ENCODE measurements around the gene NDUFV2.

NDUFV2 gene

DNA sequence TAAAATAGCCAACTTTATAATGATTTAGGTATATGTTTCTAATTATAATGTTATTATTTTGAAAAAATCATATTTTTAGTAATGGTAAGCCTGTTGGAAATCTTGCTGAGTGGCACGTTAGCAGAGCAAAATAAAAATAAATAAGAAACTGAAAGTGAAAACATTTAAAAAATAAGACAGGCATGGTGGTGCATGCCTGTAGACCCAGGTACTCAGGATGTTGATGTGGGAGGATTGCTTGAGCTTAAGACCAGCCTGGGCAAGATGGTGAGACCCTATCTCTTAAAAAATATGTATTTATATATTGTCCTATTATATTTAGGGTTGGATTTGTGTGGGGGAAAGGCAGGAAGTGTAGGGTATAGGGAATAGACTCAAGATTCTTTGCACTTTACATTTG lies 18.3 kb downstream of the NDUFV2 start:
- Histone ChIP-seq H3K4me3 (ENCODE audit: low read length) (no peak overlapping the region), H3K36me3 (ENCODE audit: insufficient read depth, low read length) (peaks cover 80% of the 10 kb centered on the region), H3K4me1 (ENCODE audit: insufficient read depth, low read length) (peaks cover 8% of the 10 kb centered on the region), H3K27ac (ENCODE audit: low read depth, low read length) (no peak overlapping the region), H3K27me3 (ENCODE audit: insufficient read depth, low read length) (no peaks in the 10 kb centered on the region), H3K9me3 (ENCODE audit: insufficient read depth, low read depth, low read length) (no peaks in the 10 kb centered on the region), H3K9ac (ENCODE audit: low read depth, low read length) (no peak overlapping the region)
- WGBS = 86% methylated on average over 1 of the region's 1 CpG

GRCh38 chr18:9123520-9123919 lies 21.0 kb downstream of the NDUFV2 start:
- no peaks in the 10 kb centered on the region for H3K4me1 ChIP-seq (ENCODE audit: insufficient read depth, low read length)
- no peak overlapping the region for H3K4me3 ChIP-seq (ENCODE audit: low read length)
- 100% methylated on average over 1 of the region's 2 CpGs for WGBS
- no peaks in the 10 kb centered on the region for H3K27me3 ChIP-seq (ENCODE audit: insufficient read depth, low read length)
- no peak overlapping the region for H3K9ac ChIP-seq (ENCODE audit: low read depth, low read length)
- H3K9me3 ChIP-seq (ENCODE audit: insufficient read depth, low read depth, low read length) = no peaks in the 10 kb centered on the region
- no peak overlapping the region for H3K27ac ChIP-seq (ENCODE audit: low read depth, low read length)
- peaks cover 96% of the 10 kb centered on the region for H3K36me3 ChIP-seq (ENCODE audit: insufficient read depth, low read length)

DNA sequence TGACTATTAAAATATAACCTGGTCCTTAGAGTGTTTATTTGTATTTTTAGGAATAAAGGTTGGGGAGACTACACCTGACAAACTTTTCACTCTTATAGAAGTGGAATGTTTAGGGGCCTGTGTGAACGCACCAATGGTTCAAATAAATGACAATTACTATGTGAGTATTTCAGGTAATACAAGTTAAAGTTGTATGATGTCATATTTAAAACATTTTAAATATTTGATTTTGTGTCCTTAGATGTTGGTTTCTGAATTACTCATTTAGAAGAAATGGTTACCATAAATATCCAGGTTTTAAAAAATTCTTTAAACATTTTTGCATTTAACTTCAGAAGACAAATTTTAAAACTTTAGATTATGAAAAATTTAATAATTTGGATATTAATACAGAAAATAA lies 22.3 kb downstream of the NDUFV2 start:
- H3K36me3 ChIP-seq (ENCODE audit: insufficient read depth, low read length) = peaks cover 97% of the 10 kb centered on the region
- H3K27me3 ChIP-seq (ENCODE audit: insufficient read depth, low read length) = no peaks in the 10 kb centered on the region
- H3K4me1 ChIP-seq (ENCODE audit: insufficient read depth, low read length) = no peaks in the 10 kb centered on the region
- H3K4me3 ChIP-seq (ENCODE audit: low read length) = no peak overlapping the region
- no CpG with 5 or more reads among the region's 1 CpG for WGBS
- H3K27ac ChIP-seq (ENCODE audit: low read depth, low read length) = no peak overlapping the region
- H3K9me3 ChIP-seq (ENCODE audit: insufficient read depth, low read depth, low read length) = no peaks in the 10 kb centered on the region
- H3K9ac ChIP-seq (ENCODE audit: low read depth, low read length) = no peak overlapping the region

DNA sequence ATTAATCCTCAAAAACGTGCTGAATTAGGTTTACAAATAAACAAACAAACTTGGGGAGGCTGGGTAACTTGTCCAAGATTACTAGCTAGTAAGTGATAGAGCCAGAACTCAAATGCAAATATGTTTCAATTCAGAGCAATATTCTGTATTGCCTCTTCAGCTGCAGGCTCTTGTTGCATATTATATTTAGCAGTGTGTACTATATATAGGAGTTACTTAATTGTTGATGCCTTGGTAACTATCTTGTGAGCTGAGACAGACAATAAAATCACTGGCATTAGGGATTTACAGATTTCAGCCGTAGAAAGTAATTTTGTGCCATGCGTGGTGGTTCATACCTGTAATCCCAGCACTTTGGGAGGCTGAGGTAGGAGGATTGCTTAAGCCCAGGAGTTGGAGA lies 23.8 kb downstream of the NDUFV2 start:
- no peaks in the 10 kb centered on the region for H3K27me3 ChIP-seq (ENCODE audit: insufficient read depth, low read length)
- H3K9ac ChIP-seq (ENCODE audit: low read depth, low read length) = no peak overlapping the region
- 92% methylated on average over 3 of the region's 3 CpGs for WGBS
- no peaks in the 10 kb centered on the region for H3K9me3 ChIP-seq (ENCODE audit: insufficient read depth, low read depth, low read length)
- peaks cover 97% of the 10 kb centered on the region for H3K36me3 ChIP-seq (ENCODE audit: insufficient read depth, low read length)
- H3K4me1 ChIP-seq (ENCODE audit: insufficient read depth, low read length) = no peaks in the 10 kb centered on the region
- no peak overlapping the region for H3K4me3 ChIP-seq (ENCODE audit: low read length)
- H3K27ac ChIP-seq (ENCODE audit: low read depth, low read length) = no peak overlapping the region

DNA sequence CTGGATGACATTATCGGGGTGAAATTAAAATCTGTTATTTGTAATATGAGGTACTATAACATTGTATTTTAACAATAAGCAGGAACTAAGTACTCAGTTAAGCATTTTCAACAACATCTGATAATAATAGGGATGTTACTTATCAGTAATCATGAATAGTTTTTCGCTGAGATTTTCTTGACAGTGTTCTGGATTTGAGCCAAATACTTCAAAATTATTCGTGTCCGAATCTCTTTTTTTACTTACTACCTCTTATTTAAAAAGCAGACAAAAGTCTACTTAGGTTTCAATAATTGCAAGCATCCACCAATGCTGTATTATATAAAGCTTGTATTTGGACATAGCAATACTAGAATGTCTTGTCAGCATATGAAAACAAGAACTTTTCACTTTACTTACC lies 27.7 kb downstream of the NDUFV2 start:
- Histone ChIP-seq H3K9ac (ENCODE audit: low read depth, low read length) (no peak overlapping the region), H3K36me3 (ENCODE audit: insufficient read depth, low read length) (peaks cover 98% of the 10 kb centered on the region), H3K4me1 (ENCODE audit: insufficient read depth, low read length) (0 out of 2 replicates have a peak, but pooled peaks cover under 1% of the 10 kb centered on the region)

GRCh38 chr18:9130806-9131205 lies 28.3 kb downstream of the NDUFV2 start:
- Histone ChIP-seq H3K4me3 (ENCODE audit: low read length) (no peak overlapping the region), H3K27me3 (ENCODE audit: insufficient read depth, low read length) (no peaks in the 10 kb centered on the region), H3K4me1 (ENCODE audit: insufficient read depth, low read length) (peaks cover 4% of the 10 kb centered on the region; the same call in 1 of the 2 replicates), H3K9ac (ENCODE audit: low read depth, low read length) (no peak overlapping the region), H3K9me3 (ENCODE audit: insufficient read depth, low read depth, low read length) (no peaks in the 10 kb centered on the region), H3K27ac (ENCODE audit: low read depth, low read length) (no peak overlapping the region), H3K36me3 (ENCODE audit: insufficient read depth, low read length) (peaks cover 92% of the 10 kb centered on the region)
- 81% methylated on average over 2 of the region's 2 CpGs for WGBS

More for the DNA sequence above, 27.7 kb downstream of the NDUFV2 start:
- Histone ChIP-seq H3K27me3 (ENCODE audit: insufficient read depth, low read length) (no peaks in the 10 kb centered on the region), H3K9me3 (ENCODE audit: insufficient read depth, low read depth, low read length) (no peaks in the 10 kb centered on the region), H3K27ac (ENCODE audit: low read depth, low read length) (no peak overlapping the region), H3K4me3 (ENCODE audit: low read length) (no peak overlapping the region)
- 95% methylated on average over 4 of the region's 4 CpGs for WGBS

GRCh38 chr18:9132628-9133027 lies 30.1 kb downstream of the NDUFV2 start:
- Histone ChIP-seq H3K27ac (ENCODE audit: low read depth, low read length) (no peak overlapping the region), H3K4me3 (ENCODE audit: low read length) (no peak overlapping the region), H3K27me3 (ENCODE audit: insufficient read depth, low read length) (no peaks in the 10 kb centered on the region), H3K9ac (ENCODE audit: low read depth, low read length) (no peak overlapping the region), H3K9me3 (ENCODE audit: insufficient read depth, low read depth, low read length) (no peaks in the 10 kb centered on the region), H3K4me1 (ENCODE audit: insufficient read depth, low read length) (peaks cover 4% of the 10 kb centered on the region; the same call in 1 of the 2 replicates), H3K36me3 (ENCODE audit: insufficient read depth, low read length) (peaks cover 74% of the 10 kb centered on the region)
- 98% methylated on average over 4 of the region's 4 CpGs for WGBS

DNA sequence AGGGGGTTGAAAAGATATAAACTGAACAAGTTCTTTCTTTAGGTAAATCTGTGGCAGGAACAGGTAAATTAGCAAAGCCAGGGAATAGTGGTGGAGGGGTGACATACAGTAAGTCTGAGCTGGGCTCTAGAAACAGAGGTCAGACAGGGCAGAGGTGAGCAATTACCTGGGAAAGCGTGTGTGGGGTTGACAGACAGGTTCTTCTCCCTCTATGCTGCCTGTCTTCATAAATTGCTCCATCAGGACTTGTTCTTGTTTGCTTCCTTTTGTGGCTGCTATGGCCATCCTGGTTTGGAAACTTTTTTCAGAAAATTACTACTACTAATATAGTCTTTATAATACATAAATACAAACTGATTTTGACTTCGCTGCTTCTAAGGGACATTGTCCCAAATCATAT lies 30.7 kb downstream of the NDUFV2 start:
- Histone ChIP-seq H3K4me1 (ENCODE audit: insufficient read depth, low read length) (peaks cover 7% of the 10 kb centered on the region; the same call in 1 of the 2 replicates), H3K36me3 (ENCODE audit: insufficient read depth, low read length) (peaks cover 68% of the 10 kb centered on the region), H3K27ac (ENCODE audit: low read depth, low read length) (no peak overlapping the region), H3K4me3 (ENCODE audit: low read length) (no peak overlapping the region), H3K9ac (ENCODE audit: low read depth, low read length) (no peak overlapping the region), H3K27me3 (ENCODE audit: insufficient read depth, low read length) (no peaks in the 10 kb centered on the region), H3K9me3 (ENCODE audit: insufficient read depth, low read depth, low read length) (no peaks in the 10 kb centered on the region)
- 92% methylated on average over 1 of the region's 2 CpGs for WGBS

GRCh38 chr18:9135081-9135911 lies 32.8 kb downstream of the NDUFV2 start:
- 58% methylated on average over 11 of the region's 12 CpGs for WGBS
- no peaks in the 10 kb centered on the region for H3K9me3 ChIP-seq (ENCODE audit: insufficient read depth, low read depth, low read length)
- peak overlapping the region; percentile 90; the same call in 1 of the 2 replicates for H3K27ac ChIP-seq (ENCODE audit: low read depth, low read length)
- H3K36me3 ChIP-seq (ENCODE audit: insufficient read depth, low read length) = peaks cover 47% of the 10 kb centered on the region
- H3K4me1 ChIP-seq (ENCODE audit: insufficient read depth, low read length) = peaks cover 12% of the 10 kb centered on the region; the same call in 1 of the 2 replicates
- no peaks in the 10 kb centered on the region for H3K27me3 ChIP-seq (ENCODE audit: insufficient read depth, low read length)
- peak overlapping the region; percentile 95 for H3K9ac ChIP-seq (ENCODE audit: low read depth, low read length)
- H3K4me3 ChIP-seq (ENCODE audit: low read length) = peak overlapping the region; percentile 100

- Histone ChIP-seq H3K27ac (ENCODE audit: low read depth, low read length) (peak overlapping the region; percentile 90), H3K27me3 (ENCODE audit: insufficient read depth, low read length) (no peaks in the 10 kb centered on the region), H3K36me3 (ENCODE audit: insufficient read depth, low read length) (peaks cover 41% of the 10 kb centered on the region), H3K4me3 (ENCODE audit: low read length) (peak overlapping the region; percentile 100), H3K4me1 (ENCODE audit: insufficient read depth, low read length) (peaks cover 12% of the 10 kb centered on the region; the same call in 1 of the 2 replicates), H3K9me3 (ENCODE audit: insufficient read depth, low read depth, low read length) (no peaks in the 10 kb centered on the region), H3K9ac (ENCODE audit: low read depth, low read length) (peak overlapping the region; percentile 95)
- WGBS = under 1% methylated on average over 33 of the region's 33 CpGs
Observed at GRCh38 chr18:9135912-9136314, 33.4 kb downstream of the NDUFV2 start.

- H3K9ac ChIP-seq (ENCODE audit: low read depth, low read length) = peak within 1 kb of the TSS; percentile 95
- peak within 1 kb of the TSS; percentile 90 for H3K27ac ChIP-seq (ENCODE audit: low read depth, low read length)
- H3K9me3 ChIP-seq (ENCODE audit: insufficient read depth, low read depth, low read length) = no peaks in the 10 kb centered on the region
- peak within 1 kb of the TSS; percentile 100 for H3K4me3 ChIP-seq (ENCODE audit: low read length)
- H3K36me3 ChIP-seq (ENCODE audit: insufficient read depth, low read length) = peaks cover 35% of the 10 kb centered on the region
- H3K27me3 ChIP-seq (ENCODE audit: insufficient read depth, low read length) = no peaks in the 10 kb centered on the region
- peaks cover 15% of the 10 kb centered on the region for H3K4me1 ChIP-seq (ENCODE audit: insufficient read depth, low read length)
- WGBS = under 1% methylated on average over 95 of the region's 95 CpGs
Observed at GRCh38 chr18:9136315-9137155, 34.0 kb downstream of the NDUFV2 start, which contains the start of gene ANKRD12. TSS of gene ANKRD12 (plus strand) at chr18:9136781. CDS start at chr18:9182433, 45,652 bp downstream.
